OCI-LY1 (cell line): ENCODE results near the gene COL21A1.

Experiments
- CTCF ChIP-seq: fragments of 200-600 bp; sonication (generic), shearing (Covaris generic); IDR thresholded peaks from 2 replicates; pipeline ENCODE4 v1.5.1; 2017; ENCODE audit warnings: mild to moderate bottlenecking, antibody characterized with exemption, low read length, moderate library complexity, mixed read lengths
- EZH2 ChIP-seq: fragments of 200-600 bp; sonication (generic), shearing (Covaris generic); IDR thresholded peaks from 2 replicates; pipeline ENCODE4 v1.8.0; 2017; ENCODE audit warnings: borderline replicate concordance, mixed run types, mild to moderate bottlenecking, antibody characterized with exemption, low read length, moderate library complexity, mixed read lengths

GRCh38 chr6:56250266-56250665 is 2.9 kb upstream of the COL21A1 start:
- TF ChIP-seq EZH2 (no peak), CTCF (no peak)
